Measurements from ENCODE around the gene HCN1. TPM values are rescaled to one million over a fixed set of nuclear protein-coding genes. Genes with fewer than 3 reads are reported as not detected.

HCN1 gene
- total and polyA plus RNA-seq, 12 donors: under 0.01 to 2.8 (median 1.3) TPM; not detected in 3

- Histone ChIP-seq H3K9me3 (replicated peaks in 1 of 3) (no peaks in the 10 kb centered on the region), H3K36me3 (replicated peaks in 1 of 2) (no peaks in the 10 kb centered on the region), H3K4me1 (replicated peaks in 1 of 2) (no peaks in the 10 kb centered on the region), H3K27me3 (no peaks in the 10 kb centered on the region), H3K27ac (no peak overlapping the region), H3K4me3 (no peak overlapping the region)
- peak in 1 of 7 donors; percentile 2 for DNase-seq
- WGBS, 4 donors: 65 to 71% (median 66%) methylated on average over 6 of the region's 6 CpGs
- intact Hi-C loops (cut with DNase I): no loop called here
- TF ChIP-seq CTCF (IDR thresholded peaks at IDR 0.05): no peak
- TF ChIP-seq POLR2A (IDR thresholded peaks at IDR 0.05): no peak
Measured at GRCh38 chr5:45385321-45386058, 310.7 kb downstream of the HCN1 start.

- H3K4me1 ChIP-seq (replicated peaks in 1 of 2): no peaks in the 10 kb centered on the region
- intact Hi-C loops (cut with DNase I): no loop called here
- no peaks in the 10 kb centered on the region for H3K27me3 ChIP-seq
- no peak overlapping the region for H3K27ac ChIP-seq
- no peak for DNase-seq
- H3K4me3 ChIP-seq: no peak overlapping the region
- H3K9me3 ChIP-seq (replicated peaks in 1 of 3): no peaks in the 10 kb centered on the region
- 40 to 48% (median 43%) methylated on average over 2 of the region's 2 CpGs for WGBS, 4 donors
- TF ChIP-seq POLR2A (IDR thresholded peaks at IDR 0.05): no peak
- no peak for TF ChIP-seq CTCF (IDR thresholded peaks at IDR 0.05)
- H3K36me3 ChIP-seq (replicated peaks in 1 of 2): no peaks in the 10 kb centered on the region
Measured at GRCh38 chr5:45383985-45384384, 312.2 kb downstream of the HCN1 start.

GRCh38 chr5:45382583-45382982 is 313.6 kb downstream of the HCN1 start:
- no peaks in the 10 kb centered on the region for H3K4me1 ChIP-seq (replicated peaks in 1 of 2)
- no peak overlapping the region for H3K4me3 ChIP-seq
- TF ChIP-seq CTCF (IDR thresholded peaks at IDR 0.05) (no peak), POLR2A (IDR thresholded peaks at IDR 0.05) (no peak)
- intact Hi-C loops (cut with DNase I): no loop called here
- no peaks in the 10 kb centered on the region for H3K27me3 ChIP-seq
- DNase-seq: no peak
- WGBS, 4 donors: 71 to 77% (median 76%) methylated on average over 2 of the region's 2 CpGs
- no peaks in the 10 kb centered on the region for H3K36me3 ChIP-seq (replicated peaks in 1 of 2)
- H3K27ac ChIP-seq: no peak overlapping the region
- no peaks in the 10 kb centered on the region for H3K9me3 ChIP-seq (replicated peaks in 1 of 3)

- 43 to 53% (median 51%) methylated on average over 2 of the region's 2 CpGs for WGBS, 4 donors
- DNase-seq: no peak
- no peak overlapping the region for H3K27ac ChIP-seq
Measured at GRCh38 chr5:45376417-45376816, 319.8 kb downstream of the HCN1 start.

More at GRCh38 chr5:45376417-45376816, 319.8 kb downstream of the HCN1 start:
- intact Hi-C loops (cut with DNase I): no loop called here
- H3K27me3 ChIP-seq: no peaks in the 10 kb centered on the region
- H3K36me3 ChIP-seq (replicated peaks in 1 of 2): no peaks in the 10 kb centered on the region
- H3K9me3 ChIP-seq (replicated peaks in 1 of 3): no peaks in the 10 kb centered on the region
- H3K4me3 ChIP-seq: no peak overlapping the region
- no peak for TF ChIP-seq CTCF (IDR thresholded peaks at IDR 0.05)
- no peak for TF ChIP-seq POLR2A (IDR thresholded peaks at IDR 0.05)
- no peaks in the 10 kb centered on the region for H3K4me1 ChIP-seq (replicated peaks in 1 of 2)
